ENCODE results near the gene FOXP4. TPM values are rescaled to one million over a fixed set of nuclear protein-coding genes. Genes with fewer than 3 reads are reported as not detected.

FOXP4 gene
- polyA plus RNA-seq, 4 donors: 13.8 to 150 (median 16.4) TPM

DNA sequence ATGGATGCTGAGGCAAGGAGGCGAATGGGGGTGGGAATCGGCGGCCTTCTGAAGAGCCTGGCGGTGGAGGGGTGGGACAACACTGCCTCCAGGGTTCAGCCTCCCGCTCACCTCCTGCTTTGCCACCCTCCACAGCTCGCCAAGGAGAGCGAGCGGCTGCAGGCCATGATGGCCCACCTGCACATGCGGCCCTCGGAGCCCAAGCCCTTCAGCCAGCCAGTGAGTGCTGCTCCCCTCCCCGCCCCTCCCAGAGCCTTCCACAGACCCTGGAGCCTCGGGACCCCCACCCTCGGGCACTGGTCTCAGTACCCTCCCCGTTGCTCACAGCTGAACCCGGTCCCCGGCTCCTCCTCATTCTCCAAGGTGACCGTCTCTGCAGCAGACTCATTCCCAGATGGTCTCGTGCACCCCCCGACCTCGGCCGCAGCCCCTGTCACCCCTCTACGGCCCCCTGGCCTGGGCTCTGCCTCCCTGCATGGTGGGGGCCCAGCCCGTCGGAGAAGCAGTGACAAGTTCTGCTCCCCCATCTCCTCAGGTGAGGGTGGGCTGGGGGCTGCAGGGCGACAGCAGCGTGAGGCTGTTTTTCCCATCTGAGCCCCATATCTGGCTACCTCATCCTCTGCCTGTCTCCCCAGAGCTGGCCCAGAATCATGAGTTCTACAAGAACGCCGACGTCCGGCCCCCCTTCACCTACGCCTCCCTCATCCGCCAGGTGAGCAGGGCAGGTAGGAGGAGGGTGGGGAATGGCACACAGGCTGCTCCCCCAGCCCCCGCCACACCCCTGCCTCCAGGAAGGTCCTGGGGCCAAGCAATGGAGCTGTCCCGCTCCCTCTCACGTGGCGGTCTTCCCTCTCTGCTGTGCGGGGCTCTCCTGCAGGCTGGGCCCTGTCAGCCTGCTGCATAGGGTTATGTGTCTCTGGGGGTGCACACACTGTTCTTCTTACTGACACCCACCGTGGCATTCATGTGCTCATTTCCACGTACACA is 43.7 kb downstream of the FOXP4 start:
- FAIRE-seq (no peak), DNase-seq (no peak)
- Histone ChIP-seq H3K4me3 (ENCODE audit: low read depth in 1 of 3, low read length in 3 of 3) (no peak overlapping the region), H3K4me1 (ENCODE audit: control insufficient read depth in 3 of 3, insufficient read depth in 2 of 3, low read depth in 1 of 3, low read length in 2 of 3) (peaks cover 0 to 60% (median 0%) of the 10 kb centered on the region in 3 donors), H3K27me3 (ENCODE audit: control insufficient read depth in 3 of 3, insufficient read depth in 3 of 3, low read length in 3 of 3) (no peaks in the 10 kb centered on the region), H3K27ac (ENCODE audit: low read depth in 1 of 3, low read length in 2 of 3) (peak overlapping the region in 1 of 3 donors; percentile 78), H3K36me3 (ENCODE audit: control insufficient read depth in 3 of 3, insufficient read depth in 2 of 3, low read depth in 1 of 3, low read length in 3 of 3) (peaks cover 2 to 100% (median 2%) of the 10 kb centered on the region in 3 donors), H3K9me3 (ENCODE audit: control insufficient read depth in 2 of 2, insufficient read depth in 1 of 2, low read depth in 1 of 2, low read length in 1 of 2) (no peaks in the 10 kb centered on the region)
- WGBS, 3 donors: 90 to 92% (median 91%) methylated on average over 33 to 39 of the region's 39 CpGs

DNA sequence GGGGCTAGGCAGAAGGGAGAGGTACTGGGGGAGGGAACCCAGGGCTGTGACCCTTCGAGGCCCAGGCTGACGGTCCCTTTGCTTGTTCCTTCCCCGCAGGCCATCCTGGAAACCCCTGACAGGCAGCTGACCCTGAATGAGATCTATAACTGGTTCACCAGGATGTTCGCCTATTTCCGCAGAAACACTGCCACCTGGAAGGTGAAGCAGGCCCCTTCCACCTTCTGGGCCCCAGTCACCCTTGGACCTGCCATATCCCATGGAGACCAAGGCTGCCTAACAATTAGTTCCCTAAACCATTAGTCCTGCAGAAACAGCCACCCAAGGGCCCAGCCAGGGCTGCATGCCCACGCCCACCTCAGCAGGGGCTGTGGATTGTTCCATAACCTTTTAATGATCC is 44.9 kb downstream of the FOXP4 start:
- Histone ChIP-seq H3K27ac (ENCODE audit: low read depth in 1 of 3, low read length in 2 of 3) (peak overlapping the region in 1 of 3 donors; percentile 78), H3K4me3 (ENCODE audit: low read depth in 1 of 3, low read length in 3 of 3) (no peak overlapping the region), H3K4me1 (ENCODE audit: control insufficient read depth in 3 of 3, insufficient read depth in 2 of 3, low read depth in 1 of 3, low read length in 2 of 3) (peaks cover 0 to 48% (median 0%) of the 10 kb centered on the region in 3 donors), H3K36me3 (ENCODE audit: control insufficient read depth in 3 of 3, insufficient read depth in 2 of 3, low read depth in 1 of 3, low read length in 3 of 3) (peaks cover 2 to 100% (median 2%) of the 10 kb centered on the region in 3 donors), H3K9me3 (ENCODE audit: control insufficient read depth in 2 of 2, insufficient read depth in 1 of 2, low read depth in 1 of 2, low read length in 1 of 2) (no peaks in the 10 kb centered on the region), H3K27me3 (ENCODE audit: control insufficient read depth in 3 of 3, insufficient read depth in 3 of 3, low read length in 3 of 3) (no peaks in the 10 kb centered on the region)
- peak in 1 of 2 donors; percentile 87 for DNase-seq
- FAIRE-seq: no peak
- 45 to 74% (median 45%) methylated on average over 6 of the region's 6 CpGs for WGBS, 3 donors

DNA sequence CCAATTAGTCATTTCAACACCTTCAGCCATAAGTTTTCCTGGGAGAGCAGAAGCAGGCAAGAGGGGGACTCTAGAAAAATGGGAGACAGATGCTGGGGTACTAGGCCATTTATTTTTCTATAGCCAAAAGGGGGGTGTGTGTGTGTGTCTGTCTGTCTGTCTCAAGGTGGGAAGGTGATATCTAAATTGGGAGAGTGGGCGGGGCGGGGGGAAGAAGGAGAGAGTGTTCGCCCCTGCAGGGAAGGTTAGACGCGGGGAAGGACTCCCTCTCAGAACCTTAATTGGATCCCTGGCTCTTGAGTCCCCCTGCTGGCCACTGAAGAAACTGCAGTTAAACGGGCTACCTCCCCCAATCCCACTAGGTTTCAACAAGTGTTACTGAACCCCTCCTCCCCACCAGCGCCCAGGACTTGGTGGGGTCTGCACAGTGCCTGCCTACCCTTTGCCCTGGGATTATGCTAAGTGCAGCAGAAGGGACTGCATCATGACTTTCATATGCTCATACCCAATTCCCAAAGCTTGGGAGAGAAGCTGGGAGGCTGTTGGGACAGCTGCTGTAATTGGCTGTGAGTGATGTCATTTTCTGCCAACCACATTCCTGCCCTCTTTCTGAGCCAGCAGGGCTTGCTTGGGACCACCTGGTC is 45.8 kb downstream of the FOXP4 start:
- no peak overlapping the region for H3K27ac ChIP-seq (ENCODE audit: low read depth in 1 of 3, low read length in 2 of 3)

DNA sequence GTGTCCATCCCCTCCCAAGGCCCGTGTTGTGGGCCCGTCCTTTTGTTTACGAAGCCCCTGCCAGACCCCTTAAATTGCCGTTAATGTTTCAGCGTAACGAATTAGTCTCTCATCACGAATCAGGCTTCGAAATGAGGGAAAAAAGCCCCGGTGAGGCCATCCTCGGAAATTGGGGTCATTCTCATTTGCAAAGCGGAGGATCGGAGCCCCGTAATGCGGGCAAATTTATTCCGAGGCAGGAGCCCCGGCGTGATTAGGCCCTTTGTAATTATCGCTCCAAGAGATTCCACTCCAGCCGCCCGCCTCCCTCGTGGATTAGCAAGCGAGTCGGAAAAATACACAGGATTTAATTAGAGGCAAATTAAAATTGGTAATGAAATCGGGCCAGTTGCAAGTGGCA is 47.2 kb downstream of the FOXP4 start:
- Histone ChIP-seq H3K4me3 (ENCODE audit: low read depth in 1 of 3, low read length in 3 of 3) (no peak overlapping the region), H3K9me3 (ENCODE audit: control insufficient read depth in 2 of 2, insufficient read depth in 1 of 2, low read depth in 1 of 2, low read length in 1 of 2) (no peaks in the 10 kb centered on the region), H3K4me1 (ENCODE audit: control insufficient read depth in 3 of 3, insufficient read depth in 2 of 3, low read depth in 1 of 3, low read length in 2 of 3) (peaks cover 0 to 30% (median 0%) of the 10 kb centered on the region in 3 donors), H3K27me3 (ENCODE audit: control insufficient read depth in 3 of 3, insufficient read depth in 3 of 3, low read length in 3 of 3) (no peaks in the 10 kb centered on the region), H3K27ac (ENCODE audit: low read depth in 1 of 3, low read length in 2 of 3) (no peak overlapping the region), H3K36me3 (ENCODE audit: control insufficient read depth in 3 of 3, insufficient read depth in 2 of 3, low read depth in 1 of 3, low read length in 3 of 3) (peaks cover 2 to 100% (median 6%) of the 10 kb centered on the region in 3 donors)
- DNase-seq (no peak), FAIRE-seq (no peak)
- 89 to 96% (median 91%) methylated on average over 24 of the region's 24 CpGs for WGBS, 3 donors

More for the DNA sequence above, 45.8 kb downstream of the FOXP4 start:
- Histone ChIP-seq H3K4me1 (ENCODE audit: control insufficient read depth in 3 of 3, insufficient read depth in 2 of 3, low read depth in 1 of 3, low read length in 2 of 3) (peaks cover 0 to 40% (median 0%) of the 10 kb centered on the region in 3 donors), H3K36me3 (ENCODE audit: control insufficient read depth in 3 of 3, insufficient read depth in 2 of 3, low read depth in 1 of 3, low read length in 3 of 3) (peaks cover 2 to 100% (median 2%) of the 10 kb centered on the region in 3 donors), H3K27me3 (ENCODE audit: control insufficient read depth in 3 of 3, insufficient read depth in 3 of 3, low read length in 3 of 3) (no peaks in the 10 kb centered on the region), H3K4me3 (ENCODE audit: low read depth in 1 of 3, low read length in 3 of 3) (no peak overlapping the region), H3K9me3 (ENCODE audit: control insufficient read depth in 2 of 2, insufficient read depth in 1 of 2, low read depth in 1 of 2, low read length in 1 of 2) (no peaks in the 10 kb centered on the region)
- FAIRE-seq: no peak
- 0 to 4% (median 2%) methylated on average over 4 to 7 of the region's 7 CpGs for WGBS, 3 donors
- peak; percentile 75 to 85 for DNase-seq

DNA sequence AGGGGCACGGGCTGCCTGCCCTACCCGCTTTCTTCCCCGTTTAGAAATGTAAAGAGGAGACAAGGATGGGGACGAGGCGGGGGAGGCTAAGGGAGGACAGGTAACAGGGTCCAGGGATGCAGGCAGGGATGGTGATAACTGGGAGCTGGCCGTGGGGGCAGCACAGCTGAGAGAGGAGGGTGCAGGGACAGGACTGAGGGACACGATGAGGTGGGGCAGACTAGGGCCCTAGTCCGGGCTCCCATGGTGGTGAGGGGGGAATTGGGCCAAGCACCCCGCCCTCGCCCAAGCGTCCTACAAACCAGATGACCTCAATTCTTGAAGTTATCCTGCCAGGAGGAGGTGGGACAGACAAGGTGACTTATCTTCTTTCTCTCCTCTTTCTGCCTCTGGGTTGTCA is 47.7 kb downstream of the FOXP4 start:
- H3K27ac ChIP-seq (ENCODE audit: low read depth in 1 of 3, low read length in 2 of 3): no peak overlapping the region
- WGBS, 3 donors: 89 to 93% (median 91%) methylated on average over 11 of the region's 11 CpGs
- H3K27me3 ChIP-seq (ENCODE audit: control insufficient read depth in 3 of 3, insufficient read depth in 3 of 3, low read length in 3 of 3): no peaks in the 10 kb centered on the region
- no peak for FAIRE-seq
- no peak for DNase-seq
- H3K4me1 ChIP-seq (ENCODE audit: control insufficient read depth in 3 of 3, insufficient read depth in 2 of 3, low read depth in 1 of 3, low read length in 2 of 3): peaks cover 0 to 25% (median 0%) of the 10 kb centered on the region in 3 donors
- H3K36me3 ChIP-seq (ENCODE audit: control insufficient read depth in 3 of 3, insufficient read depth in 2 of 3, low read depth in 1 of 3, low read length in 3 of 3): peaks cover 2 to 100% (median 10%) of the 10 kb centered on the region in 3 donors
- H3K4me3 ChIP-seq (ENCODE audit: low read depth in 1 of 3, low read length in 3 of 3): no peak overlapping the region
- no peaks in the 10 kb centered on the region for H3K9me3 ChIP-seq (ENCODE audit: control insufficient read depth in 2 of 2, insufficient read depth in 1 of 2, low read depth in 1 of 2, low read length in 1 of 2)

DNA sequence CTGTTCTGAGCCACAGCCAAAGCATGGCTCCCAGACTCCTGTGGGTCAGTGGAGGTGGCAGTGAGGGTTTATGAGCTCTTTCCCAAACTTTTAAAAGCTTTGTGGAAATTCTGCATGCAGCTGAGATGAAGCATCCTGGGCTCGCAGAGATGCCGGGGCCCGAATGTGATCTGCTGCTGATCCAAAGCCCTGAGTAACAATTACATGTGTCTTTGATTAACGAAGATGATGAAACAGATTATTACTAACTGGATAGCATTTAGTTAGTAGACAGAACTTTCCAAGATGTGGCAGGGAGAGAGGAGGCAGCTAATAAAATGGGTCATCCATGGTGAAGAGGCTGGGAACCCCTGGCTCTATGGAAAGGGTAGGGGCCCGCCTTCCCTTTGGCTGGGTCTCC is 48.1 kb downstream of the FOXP4 start:
- DNase-seq (no peak), FAIRE-seq (no peak)
- Histone ChIP-seq H3K27ac (ENCODE audit: low read depth in 1 of 3, low read length in 2 of 3) (no peak overlapping the region), H3K9me3 (ENCODE audit: control insufficient read depth in 2 of 2, insufficient read depth in 1 of 2, low read depth in 1 of 2, low read length in 1 of 2) (no peaks in the 10 kb centered on the region), H3K27me3 (ENCODE audit: control insufficient read depth in 3 of 3, insufficient read depth in 3 of 3, low read length in 3 of 3) (no peaks in the 10 kb centered on the region), H3K36me3 (ENCODE audit: control insufficient read depth in 3 of 3, insufficient read depth in 2 of 3, low read depth in 1 of 3, low read length in 3 of 3) (peaks cover 2 to 100% (median 12%) of the 10 kb centered on the region in 3 donors), H3K4me3 (ENCODE audit: low read depth in 1 of 3, low read length in 3 of 3) (no peak overlapping the region), H3K4me1 (ENCODE audit: control insufficient read depth in 3 of 3, insufficient read depth in 2 of 3, low read depth in 1 of 3, low read length in 2 of 3) (peaks cover 0 to 24% (median 0%) of the 10 kb centered on the region in 3 donors)
- 93 to 98% (median 95%) methylated on average over 5 of the region's 5 CpGs for WGBS, 3 donors

DNA sequence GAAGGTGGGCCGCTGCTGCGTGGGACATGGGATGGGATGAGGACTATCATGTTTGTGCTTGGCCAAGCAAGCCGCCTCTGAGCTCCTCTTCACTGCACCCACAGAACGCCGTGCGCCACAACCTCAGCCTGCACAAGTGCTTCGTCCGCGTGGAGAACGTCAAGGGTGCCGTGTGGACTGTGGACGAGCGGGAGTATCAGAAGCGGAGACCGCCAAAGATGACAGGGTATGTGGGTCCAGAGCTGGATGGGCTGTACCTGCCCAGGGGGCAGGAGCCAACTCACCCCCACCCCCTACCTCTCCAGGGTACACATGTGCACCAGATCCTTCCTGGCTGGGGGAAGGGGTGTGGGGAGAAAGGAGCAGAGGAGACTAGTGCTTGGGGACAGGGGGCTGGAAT is 48.6 kb downstream of the FOXP4 start:
- Histone ChIP-seq H3K9me3 (ENCODE audit: control insufficient read depth in 2 of 2, insufficient read depth in 1 of 2, low read depth in 1 of 2, low read length in 1 of 2) (no peaks in the 10 kb centered on the region), H3K27me3 (ENCODE audit: control insufficient read depth in 3 of 3, insufficient read depth in 3 of 3, low read length in 3 of 3) (no peaks in the 10 kb centered on the region), H3K36me3 (ENCODE audit: control insufficient read depth in 3 of 3, insufficient read depth in 2 of 3, low read depth in 1 of 3, low read length in 3 of 3) (peaks cover 2 to 100% (median 12%) of the 10 kb centered on the region in 3 donors), H3K4me3 (ENCODE audit: low read depth in 1 of 3, low read length in 3 of 3) (no peak overlapping the region), H3K4me1 (ENCODE audit: control insufficient read depth in 3 of 3, insufficient read depth in 2 of 3, low read depth in 1 of 3, low read length in 2 of 3) (peaks cover 0 to 20% (median 0%) of the 10 kb centered on the region in 3 donors), H3K27ac (ENCODE audit: low read depth in 1 of 3, low read length in 2 of 3) (no peak overlapping the region)
- FAIRE-seq (no peak), DNase-seq (no peak)
- WGBS, 3 donors: 93 to 96% (median 94%) methylated on average over 15 of the region's 15 CpGs

DNA sequence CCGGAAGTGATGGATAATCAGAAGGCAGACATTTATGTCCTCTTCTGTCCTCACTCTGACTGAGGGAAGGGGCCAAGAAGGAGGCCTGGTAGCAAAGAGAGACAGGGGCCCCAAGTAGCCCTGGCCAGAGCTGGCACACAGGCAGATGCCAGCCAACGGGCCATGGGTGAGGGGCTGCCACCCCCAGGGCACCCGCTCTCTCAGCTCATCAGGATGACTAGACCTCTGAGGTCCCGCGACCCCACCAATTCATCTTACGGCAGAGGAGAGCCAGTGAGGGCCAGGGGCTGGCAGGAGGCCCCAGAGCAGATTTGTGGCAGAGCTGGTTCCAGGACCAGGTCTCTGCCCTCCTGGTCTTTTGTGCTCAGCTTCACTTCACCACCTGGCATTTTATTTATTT is 49.0 kb downstream of the FOXP4 start:
- H3K9me3 ChIP-seq (ENCODE audit: control insufficient read depth in 2 of 2, insufficient read depth in 1 of 2, low read depth in 1 of 2, low read length in 1 of 2): no peaks in the 10 kb centered on the region
- FAIRE-seq (no peak), DNase-seq (no peak)
- H3K36me3 ChIP-seq (ENCODE audit: control insufficient read depth in 3 of 3, insufficient read depth in 2 of 3, low read depth in 1 of 3, low read length in 3 of 3): peaks cover 2 to 100% (median 12%) of the 10 kb centered on the region in 3 donors
- no peak overlapping the region for H3K27ac ChIP-seq (ENCODE audit: low read depth in 1 of 3, low read length in 2 of 3)
- peaks cover 0 to 16% (median 0%) of the 10 kb centered on the region in 3 donors for H3K4me1 ChIP-seq (ENCODE audit: control insufficient read depth in 3 of 3, insufficient read depth in 2 of 3, low read depth in 1 of 3, low read length in 2 of 3)
- H3K4me3 ChIP-seq (ENCODE audit: low read depth in 1 of 3, low read length in 3 of 3): no peak overlapping the region
- no peaks in the 10 kb centered on the region for H3K27me3 ChIP-seq (ENCODE audit: control insufficient read depth in 3 of 3, insufficient read depth in 3 of 3, low read length in 3 of 3)
- WGBS, 3 donors: 92 to 93% (median 92%) methylated on average over 6 of the region's 6 CpGs
